Embryonic facial prominence (tissue), 1 donor: ENCODE measurements around the gene GALNT2.

Experiments
- DNase-seq: peaks from one replicate; pipeline ENCODE4 v3.0.0-alpha.2; 2016; ENCODE audit errors: extremely low spot score

Gene GALNT2

DNA sequence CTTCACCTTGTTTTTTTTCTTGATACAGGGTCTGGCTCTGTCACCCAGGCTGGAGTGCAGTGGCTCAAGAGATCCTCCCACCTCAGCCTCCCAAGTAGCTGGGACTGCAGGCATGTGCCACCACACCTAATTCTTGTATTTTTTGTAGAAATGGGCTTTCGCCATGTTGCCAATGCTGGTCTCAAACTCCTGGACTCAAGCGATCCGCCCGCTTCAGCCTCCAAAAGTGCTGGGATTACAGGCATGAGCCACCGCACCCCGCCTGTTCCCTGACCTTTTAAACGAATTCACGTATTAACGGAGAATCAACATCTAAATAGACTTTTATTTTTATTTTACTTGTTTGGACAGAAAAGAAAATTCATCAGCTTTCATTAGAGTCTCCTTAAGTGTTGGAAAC is 254.3 kb downstream of the GALNT2 start:
- no peak for DNase-seq

- no peak for DNase-seq
Measured at GRCh38 chr1:230321741-230322420, 254.8 kb downstream of the GALNT2 start.

DNA sequence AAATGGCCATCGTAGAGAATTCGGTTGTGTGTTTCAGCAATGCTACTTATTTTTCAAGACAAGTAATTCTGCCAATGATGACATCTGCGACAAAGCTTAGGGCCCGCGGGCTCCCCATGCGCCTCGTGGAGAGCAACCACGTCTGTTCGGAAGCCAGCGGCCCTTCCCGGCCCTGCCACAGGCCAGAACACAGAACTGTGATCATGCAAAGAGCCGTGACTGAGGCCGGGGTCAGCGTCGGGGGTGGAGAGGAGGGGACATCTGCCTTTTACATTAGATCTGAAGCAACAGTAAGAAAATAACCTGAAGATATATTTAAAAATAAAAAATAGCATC is 255.4 kb downstream of the GALNT2 start:
- DNase-seq, result no peak

DNA sequence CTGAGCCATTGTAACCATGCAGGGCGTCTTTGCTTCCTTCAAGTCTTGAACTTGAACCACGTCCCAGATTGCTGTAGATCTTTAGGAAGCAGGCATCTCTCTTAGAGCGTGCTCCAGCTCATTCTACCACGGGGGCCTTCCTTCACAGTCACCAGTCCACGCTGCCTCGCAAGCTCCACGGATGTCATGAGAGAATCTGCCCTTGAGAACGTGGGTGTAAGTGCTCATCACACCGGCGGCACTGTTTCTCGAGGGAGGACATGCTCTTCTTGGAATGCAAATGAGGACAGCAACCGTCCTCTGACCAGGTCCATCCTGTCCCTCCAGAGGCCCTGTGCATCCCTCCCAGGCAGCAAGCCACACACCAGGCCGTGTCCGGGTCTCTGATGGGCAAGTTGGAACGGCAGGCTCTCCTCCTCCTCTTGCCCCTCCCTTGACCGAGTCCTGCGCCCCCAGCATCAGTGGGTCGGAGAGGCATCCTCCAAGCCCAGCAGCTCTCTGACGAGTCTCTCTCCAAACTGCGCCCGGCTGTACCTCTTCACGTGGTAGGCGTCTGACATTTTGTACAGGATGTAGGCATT is 256.0 kb downstream of the GALNT2 start:
- DNase-seq, result no peak

DNA sequence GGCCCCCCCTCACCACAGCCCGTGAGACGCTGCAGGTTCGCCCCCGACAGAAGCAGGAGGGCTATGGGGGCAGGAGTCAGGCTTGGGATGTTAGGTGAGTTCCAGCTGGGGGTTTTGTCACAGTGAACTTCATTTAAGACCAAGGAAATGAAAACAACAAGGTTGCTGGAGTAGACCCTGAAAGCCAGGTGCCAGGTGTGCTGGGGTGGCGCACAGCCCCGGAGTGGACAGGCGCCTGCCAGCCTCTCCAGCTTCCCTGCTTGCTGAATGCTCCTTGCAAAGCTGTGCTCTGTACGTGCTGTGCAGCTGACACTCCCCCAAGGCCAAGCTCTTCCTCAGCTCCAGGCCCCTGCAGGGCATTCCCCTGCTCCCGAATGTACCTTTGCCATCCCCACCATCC is 256.6 kb downstream of the GALNT2 start:
- DNase-seq, result no peak

DNA sequence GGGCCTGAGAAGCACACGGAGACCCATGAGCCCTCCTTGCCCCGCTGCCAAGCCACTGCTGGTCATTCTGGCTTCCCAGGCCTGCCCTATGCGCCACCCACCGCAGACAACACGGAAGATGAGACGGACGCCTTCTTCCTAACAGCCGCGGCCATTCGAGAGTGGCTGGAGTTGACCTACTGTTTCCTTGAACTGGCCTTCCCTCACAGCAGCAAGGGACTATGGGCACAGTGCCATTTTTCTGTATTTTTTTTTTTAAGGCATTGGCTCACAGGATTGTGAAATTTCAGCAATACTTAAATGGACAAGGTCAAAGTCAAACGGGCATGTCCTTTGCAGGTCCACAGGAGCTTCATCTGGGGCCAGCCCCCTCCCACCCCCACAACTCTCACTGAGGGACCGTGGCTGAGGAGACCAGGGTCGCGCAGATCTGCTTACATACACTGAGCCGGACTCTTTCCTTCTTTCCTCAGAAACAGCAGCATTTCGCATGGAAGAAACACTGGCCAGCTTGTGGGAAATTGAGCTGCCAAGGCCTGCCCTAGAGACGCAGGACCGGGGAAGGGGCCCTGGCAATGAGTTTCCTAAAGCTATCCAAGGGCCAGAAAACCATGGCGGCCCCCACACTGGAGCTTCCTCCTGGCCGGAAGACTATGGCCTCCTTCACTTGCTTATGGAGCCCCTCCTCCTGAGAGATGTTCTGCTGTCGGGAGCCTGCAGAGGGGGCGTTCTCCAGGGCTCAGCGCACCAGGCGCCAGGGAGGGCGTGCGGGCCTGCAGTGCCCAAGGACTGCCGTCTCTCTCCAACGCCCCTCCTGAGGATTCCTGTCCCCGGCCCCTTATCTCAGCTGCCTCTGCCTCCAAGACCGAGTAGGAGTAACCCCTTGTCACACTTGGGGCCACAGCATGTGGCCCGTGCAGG is 260.2 kb downstream of the GALNT2 start:
- DNase-seq, result no peak

DNA sequence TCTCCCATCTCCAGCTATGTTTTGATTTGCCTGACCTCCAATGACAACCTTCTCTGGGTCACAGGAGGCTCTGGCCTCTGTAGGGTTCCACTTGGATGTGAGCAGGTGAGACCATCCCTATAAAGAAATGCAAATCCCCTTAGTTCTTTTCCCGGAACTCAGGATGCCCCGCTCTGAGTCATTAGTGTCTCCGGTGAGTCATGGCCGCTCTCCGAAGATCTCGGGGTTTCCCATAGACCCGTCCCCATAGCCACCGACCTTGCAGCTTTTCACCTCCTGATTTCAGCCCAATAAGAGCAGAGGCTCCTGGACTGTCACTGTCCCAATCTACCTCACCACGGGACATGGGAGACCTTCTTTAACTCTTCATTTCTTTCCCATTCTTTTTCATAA is 260.9 kb downstream of the GALNT2 start:
- no peak for DNase-seq

- no peak for DNase-seq
Measured at GRCh38 chr1:230328342-230329015, 261.4 kb downstream of the GALNT2 start.

DNA sequence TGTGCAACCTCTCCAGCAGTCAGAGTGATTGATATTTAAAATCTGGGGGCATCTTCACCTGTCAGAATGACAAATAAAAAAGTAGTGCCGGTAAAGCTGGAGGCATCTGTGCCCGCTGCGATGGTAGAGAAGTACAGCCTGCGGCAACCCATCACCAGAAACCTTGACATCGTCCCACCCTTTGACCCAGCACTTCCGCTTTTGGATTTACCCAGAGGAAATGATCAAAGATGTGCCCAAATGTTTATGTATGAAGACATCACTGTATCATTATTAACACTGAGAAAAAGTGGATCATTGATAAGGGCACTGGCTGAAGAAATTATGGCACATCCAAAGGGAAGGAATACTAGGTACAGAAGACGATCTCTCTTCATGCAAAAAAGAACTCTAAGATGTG is 263.1 kb downstream of the GALNT2 start:
- no peak for DNase-seq
